Body of pancreas (tissue), 4 donors: ENCODE results near the gene KCNH1.

ENCODE experiments used
- POLR2A ChIP-seq, 3 donors: fragments of 450-650 bp; IDR thresholded peaks; one replicate each; pipeline ENCODE4 v1.6.1; 2016; ENCODE audit warnings: antibody characterized with exemption in 3 of 3, mild to moderate bottlenecking in 2 of 3
- TF ChIP-seq, protein P1 (sequence below), 7 experiments: fragments of 450-650 bp in 4 of 7; fragments of 200-600 bp in 3 of 7; sonication (generic) in 3 of 7; IDR thresholded peaks; one replicate each; pipeline ENCODE4 v1.5.1; 2016 to 2019; ENCODE audit warnings: antibody characterized with exemption in 7 of 7

DNA sequence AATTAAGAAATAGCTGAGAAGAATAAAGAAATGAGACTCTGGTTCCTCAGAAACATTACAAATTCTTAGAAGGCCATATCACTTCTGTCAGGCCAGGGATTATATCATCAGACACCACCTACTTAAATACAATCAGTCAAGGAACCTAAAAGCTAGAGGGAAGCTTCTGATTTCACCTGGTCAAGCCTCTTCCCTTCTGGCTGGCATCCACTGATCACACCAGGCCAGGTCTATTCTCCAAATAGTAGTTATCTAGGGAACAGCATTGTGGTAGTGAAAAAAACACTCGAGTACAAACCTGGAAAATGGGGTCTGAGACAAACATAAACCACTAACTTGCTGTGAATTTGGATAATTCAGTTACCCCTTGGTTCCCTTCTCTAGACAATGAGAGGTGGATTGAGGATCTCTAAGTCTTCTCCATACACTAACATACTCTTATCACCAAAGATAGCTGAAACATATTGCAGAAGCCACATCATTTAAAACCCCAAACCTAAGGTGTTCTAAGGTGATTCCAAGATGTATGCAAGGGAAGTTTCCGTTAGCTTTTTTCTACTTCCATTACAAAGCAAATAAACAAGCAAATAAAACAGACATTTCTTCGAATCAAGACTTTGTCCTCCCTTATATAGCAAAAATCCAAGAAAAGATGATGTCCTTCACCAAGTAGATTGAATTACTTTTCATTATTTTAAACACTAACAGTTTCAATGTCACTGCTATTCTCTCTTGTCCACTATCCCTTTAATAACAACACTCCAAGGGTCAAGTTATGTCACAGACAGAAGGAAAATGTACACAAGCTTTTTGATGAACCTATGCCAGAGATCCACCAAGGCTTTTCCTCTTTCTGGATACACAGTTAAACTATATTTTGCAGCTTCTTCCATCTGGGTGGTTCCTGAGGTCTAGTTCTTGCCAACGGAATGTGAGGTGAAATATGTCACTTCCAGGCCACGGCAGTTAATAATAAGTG lies 212.9 kb downstream of the KCNH1 start:
- TF ChIP-seq, protein P1, sequence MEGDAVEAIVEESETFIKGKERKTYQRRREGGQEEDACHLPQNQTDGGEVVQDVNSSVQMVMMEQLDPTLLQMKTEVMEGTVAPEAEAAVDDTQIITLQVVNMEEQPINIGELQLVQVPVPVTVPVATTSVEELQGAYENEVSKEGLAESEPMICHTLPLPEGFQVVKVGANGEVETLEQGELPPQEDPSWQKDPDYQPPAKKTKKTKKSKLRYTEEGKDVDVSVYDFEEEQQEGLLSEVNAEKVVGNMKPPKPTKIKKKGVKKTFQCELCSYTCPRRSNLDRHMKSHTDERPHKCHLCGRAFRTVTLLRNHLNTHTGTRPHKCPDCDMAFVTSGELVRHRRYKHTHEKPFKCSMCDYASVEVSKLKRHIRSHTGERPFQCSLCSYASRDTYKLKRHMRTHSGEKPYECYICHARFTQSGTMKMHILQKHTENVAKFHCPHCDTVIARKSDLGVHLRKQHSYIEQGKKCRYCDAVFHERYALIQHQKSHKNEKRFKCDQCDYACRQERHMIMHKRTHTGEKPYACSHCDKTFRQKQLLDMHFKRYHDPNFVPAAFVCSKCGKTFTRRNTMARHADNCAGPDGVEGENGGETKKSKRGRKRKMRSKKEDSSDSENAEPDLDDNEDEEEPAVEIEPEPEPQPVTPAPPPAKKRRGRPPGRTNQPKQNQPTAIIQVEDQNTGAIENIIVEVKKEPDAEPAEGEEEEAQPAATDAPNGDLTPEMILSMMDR (IDR thresholded peaks at IDR 0.05), result no peak
- no peak for TF ChIP-seq POLR2A (IDR thresholded peaks at IDR 0.05)
